ENCODE measurements around the gene QRFP.
"Not testable (repeated sequence)": the region's sequence is repeated elsewhere in the genome, so short reads cannot be mapped to it uniquely, and the experiment has no call there.

The QRFP gene

GRCh38 chr9:130919559-130920145, 23.0 kb upstream of the QRFP start:
- DNase-seq: no peak

DNA sequence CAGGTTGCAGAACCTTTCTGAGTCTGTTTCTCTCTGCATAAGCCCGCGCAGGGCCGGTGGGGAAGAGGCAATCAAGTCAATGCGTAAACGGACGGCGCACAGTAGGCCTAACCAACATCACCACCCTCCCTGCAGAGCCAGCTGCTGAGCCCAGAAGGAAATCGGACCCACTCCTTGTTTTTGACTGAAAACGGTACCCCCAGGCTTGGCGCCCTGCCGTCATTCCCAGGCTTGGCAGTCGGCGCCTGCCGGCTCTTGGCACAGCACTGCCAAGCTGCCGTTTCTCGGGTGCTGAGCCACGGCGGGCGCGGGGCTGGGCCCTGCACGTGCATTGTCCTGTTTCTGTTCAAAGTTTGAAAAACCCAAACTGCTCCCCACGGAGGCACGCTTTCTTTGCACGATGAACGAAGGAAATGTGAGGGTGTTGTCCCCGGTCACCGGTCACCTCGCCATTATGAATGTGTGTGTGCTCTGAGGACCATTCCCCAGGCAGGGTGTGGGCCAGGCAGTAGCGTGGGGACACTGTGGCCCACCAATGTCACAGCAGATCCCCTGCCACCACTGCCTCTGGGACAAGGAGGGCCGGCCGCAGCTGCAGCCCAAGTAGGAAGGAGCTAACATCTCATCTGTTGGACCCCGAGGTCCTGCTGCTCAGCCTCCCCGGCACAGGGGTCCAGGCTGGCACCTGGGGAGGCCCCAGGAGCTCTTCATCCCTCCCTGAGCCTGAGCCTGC, 22.4 kb upstream of the QRFP start:
- DNase-seq: no peak

GRCh38 chr9:130918101-130918825, 21.7 kb upstream of the QRFP start:
- no peak for DNase-seq

DNA sequence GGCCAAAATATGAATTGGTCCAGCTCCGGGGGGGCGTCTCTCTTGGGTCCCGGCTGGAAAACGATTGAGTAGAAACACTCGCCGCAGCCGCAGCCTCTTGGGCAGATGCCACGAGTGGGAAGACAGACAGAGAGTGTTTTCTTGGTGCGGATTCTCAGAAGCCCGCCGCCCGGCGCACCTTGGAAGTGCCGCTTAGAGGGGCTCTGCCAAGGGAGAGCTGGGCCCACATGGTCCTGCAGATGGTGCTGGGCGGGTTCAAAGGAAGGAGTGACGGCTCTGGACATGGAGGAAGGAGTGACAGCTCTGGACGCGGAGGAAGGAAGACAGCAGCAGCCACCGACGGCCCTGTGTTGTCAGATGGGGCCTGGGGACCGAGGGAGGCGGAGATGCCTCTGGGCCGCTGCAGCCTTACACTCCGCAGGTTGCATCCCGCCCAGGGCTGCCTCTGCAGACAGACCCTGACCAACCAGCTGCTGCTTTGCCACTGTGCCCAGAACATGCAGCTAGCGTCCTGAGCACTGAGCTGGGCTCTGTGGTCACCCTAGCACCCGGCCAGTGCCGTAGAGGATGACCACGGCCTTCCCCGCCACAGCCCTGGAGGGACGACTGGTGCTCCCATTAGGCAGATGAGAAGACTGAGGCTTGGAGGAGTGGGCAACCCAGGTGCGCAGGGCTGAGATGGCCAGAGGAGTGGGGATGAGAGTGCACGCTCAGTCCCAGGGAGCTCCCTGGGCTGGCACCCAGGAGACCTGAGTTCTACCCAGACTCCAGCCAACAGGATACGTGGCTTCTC, 20.8 kb upstream of the QRFP start:
- no peak for DNase-seq

DNA sequence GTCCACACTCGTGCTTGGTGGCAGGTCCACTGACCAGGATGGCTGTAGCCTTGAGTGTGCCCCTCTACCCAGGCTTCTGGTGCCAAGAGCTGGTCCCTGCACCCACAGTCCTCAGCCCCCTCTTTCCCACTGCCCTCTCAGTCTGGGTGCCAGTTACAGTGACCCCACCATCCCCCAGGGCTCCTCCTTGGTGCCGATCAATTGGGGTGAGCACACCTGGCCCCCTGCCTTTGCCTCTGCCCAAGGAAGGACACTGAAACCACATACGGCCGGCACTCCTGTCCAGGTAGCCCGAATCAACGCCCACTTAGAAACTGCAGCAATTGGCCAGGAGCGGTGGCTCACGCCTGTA, 18.5 kb upstream of the QRFP start:
- no peak for DNase-seq

GRCh38 chr9:130914417-130915095, 17.9 kb upstream of the QRFP start:
- DNase-seq: no peak

DNA sequence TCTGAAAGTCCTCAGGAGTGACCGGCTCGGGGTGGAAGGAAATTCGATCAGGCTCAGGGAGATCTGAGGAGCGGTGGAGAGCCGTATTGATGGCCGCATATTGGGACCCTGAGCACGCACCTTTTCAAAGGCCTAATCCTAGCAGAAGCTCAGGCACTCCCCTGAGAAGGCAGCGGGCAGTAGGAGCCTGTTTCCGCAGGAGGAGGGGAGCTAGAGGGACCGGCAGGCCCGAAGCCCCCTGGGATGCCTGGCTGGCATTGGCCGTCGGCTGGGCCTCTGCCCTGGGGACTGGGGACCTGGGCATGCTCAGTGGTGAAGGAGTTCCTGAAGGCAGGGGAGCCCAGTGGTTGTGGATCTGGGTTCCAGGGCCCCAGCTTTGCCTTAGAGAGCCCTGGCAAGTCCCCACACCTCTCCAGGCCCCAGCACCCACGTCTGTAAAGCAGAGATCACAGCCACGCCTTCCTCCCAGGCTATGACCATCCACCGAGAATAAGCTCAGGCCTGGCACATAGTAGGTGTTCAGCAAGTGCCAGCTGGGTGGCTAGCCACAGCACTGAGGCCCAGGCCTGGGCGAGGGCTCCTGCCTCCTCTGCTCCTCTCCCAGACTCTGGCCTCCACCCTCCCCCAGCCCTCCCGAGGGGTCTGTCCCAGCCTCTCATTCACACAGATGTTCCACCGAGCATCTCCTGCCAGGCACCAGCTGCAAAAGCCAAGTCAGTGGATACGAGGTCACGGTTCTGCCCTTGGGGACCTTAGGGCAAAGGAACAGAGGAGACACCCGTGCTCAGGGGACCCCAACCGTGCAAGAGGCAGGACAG, 17.2 kb upstream of the QRFP start:
- DNase-seq: no peak

GRCh38 chr9:130912932-130913598, 16.5 kb upstream of the QRFP start:
- DNase-seq: no peak

DNA sequence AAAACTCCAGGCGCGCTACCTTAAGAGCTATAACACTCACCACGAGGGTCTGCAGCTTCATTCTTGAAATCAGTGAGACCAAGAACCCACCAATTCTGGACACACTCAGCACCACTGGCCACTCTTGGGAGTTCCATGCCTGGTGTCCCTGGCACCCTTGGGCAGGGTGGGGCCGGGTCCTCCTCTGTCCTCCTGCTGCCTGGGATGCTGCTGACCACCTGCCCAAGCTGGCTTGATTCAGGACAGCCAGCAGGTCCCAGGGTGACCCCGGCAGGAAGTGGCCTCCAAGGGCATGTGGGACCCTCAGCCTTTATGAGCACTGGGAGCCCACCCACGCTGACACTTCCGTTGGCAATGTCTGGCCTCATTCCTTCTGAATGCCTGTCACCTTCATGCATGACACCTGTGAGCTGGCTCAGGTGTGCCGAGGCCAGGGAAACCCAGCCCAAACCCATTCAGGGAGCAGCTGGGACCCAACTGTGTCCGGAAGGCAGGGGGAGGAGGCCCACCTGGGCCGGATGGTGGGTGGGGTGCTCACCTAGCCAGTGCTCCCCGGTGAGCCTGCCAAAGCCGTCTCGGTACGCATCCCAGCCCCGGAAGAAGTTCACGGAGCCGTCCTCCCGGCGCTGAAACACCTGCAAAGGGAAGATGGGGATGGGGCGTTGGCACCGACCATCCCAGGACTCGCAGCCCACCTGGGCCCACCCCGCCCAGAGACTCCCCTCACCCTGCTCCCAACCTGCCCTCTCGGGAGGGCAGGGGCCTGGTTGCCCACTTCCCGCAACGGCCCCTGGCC, 14.8 kb upstream of the QRFP start:
- no peak for DNase-seq

DNA sequence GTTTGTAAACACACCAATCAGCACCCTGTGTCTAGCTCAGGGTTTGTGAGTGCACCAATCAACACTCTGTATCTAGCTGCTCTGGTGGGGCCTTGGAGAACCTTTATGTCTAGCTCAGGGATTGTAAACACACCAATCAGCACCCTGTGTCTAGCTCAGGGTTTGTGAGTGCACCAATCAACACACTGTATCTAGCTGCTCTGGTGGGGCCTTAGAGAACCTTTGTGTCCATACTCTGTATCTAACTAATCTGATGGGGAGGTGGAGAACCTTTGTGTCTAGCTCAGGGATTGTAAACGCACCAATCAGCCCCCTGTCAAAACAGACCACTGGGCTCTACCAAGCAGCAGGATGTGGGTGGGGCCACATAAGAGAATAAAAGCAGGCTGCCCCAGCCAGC, 14.1 kb upstream of the QRFP start:
- DNase-seq: not testable (repeated sequence)

GRCh38 chr9:130910041-130910440, 13.4 kb upstream of the QRFP start:
- DNase-seq: not testable (repeated sequence)

DNA sequence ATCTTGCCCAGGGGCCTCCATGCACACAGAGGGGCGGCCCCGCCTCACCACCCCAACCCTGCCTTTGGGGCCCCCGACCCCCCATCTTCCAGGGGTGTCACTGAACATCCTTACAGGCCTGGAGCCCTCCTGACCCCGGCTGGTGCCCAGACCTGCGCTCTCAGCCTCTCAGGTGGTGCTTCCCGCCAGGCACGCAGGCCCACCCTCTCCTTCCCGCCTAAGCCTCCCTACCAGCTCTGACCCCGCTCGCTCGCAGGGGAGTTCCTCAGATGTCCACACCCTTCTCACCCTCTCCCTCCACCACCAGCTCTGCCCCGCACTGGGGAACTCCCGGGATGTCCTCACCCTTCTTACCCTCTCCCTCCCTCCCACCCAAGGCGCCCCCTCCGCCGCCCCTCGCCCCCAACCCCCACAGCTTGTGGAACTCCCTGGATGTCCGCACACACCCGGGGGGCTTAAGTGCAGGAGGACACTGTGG, 12.3 kb upstream of the QRFP start:
- DNase-seq: no peak

- DNase-seq: no peak
Measured at GRCh38 chr9:130908146-130908877, 11.7 kb upstream of the QRFP start.

- no peak for DNase-seq
Measured at GRCh38 chr9:130906735-130907416, 10.3 kb upstream of the QRFP start.

GRCh38 chr9:130905902-130906734, 9.5 kb upstream of the QRFP start:
- no peak for DNase-seq

DNA sequence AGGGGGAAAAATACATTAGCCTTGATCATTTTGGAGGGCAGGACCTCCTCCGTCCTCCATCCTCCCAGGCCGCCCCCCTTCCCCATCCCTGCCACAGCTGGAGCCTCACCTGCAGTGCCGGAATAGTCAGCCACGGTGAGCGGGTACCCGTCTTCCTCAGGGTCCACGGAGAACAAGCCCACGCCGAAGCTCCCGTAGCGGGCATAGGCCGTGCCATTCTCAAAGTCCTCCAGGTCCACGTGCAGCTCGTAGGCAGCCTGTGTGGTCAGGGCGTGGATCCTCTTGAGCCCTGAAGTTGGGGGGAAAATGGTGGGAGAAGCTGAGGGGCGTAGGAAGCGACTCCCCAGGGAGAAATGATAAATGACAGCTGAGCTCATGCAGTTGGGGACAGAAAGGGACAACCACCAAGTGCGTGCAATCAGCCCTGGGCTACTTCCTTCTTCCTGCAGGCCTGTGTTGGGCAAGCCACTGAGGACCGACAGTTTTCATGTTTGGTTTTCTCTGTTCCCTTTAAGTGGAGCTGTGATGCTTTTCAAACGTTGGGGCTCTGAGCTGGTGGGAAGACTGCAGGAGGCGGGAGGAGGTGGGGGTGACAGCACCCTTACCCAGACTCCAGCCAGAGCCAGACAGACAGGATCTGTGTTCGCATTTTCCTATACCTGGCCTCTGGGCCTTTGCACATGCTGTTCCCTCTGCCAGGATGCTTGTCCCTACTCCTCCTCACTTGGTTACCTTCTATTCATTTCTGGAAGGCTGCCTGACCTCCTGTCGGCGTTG, 8.7 kb upstream of the QRFP start:
- no peak for DNase-seq

All from T-helper 9 cell (primary cell).